Measurements from ENCODE around the gene PERM1. TPM values are rescaled to one million over a fixed set of nuclear protein-coding genes. Genes with fewer than 3 reads are reported as not detected.
A peak's percentile ranks its signal among the peaks of the same experiment; 100 is the strongest.

Gene PERM1
- total and polyA plus RNA-seq, 2 donors (not counting 1 experiment from before 2014, with no cell fraction given) = not detected

- peak; percentile 59 for DNase-seq
- Histone ChIP-seq H3K9me3 (ENCODE audit: control extremely low read depth in 1 of 3, control insufficient read depth in 2 of 3, insufficient read depth in 1 of 3, low read length in 2 of 3) (peaks cover 0 to 5% (median 0%) of the 10 kb centered on the region in 3 donors), H3K27me3 (replicated peaks in 1 of 4; ENCODE audit: control extremely low read depth in 1 of 4, control insufficient read depth in 3 of 4, insufficient read depth in 4 of 4, low read length in 3 of 4) (peaks cover 0 to 50% (median 20%) of the 10 kb centered on the region in 4 experiments), H2AFZ (ENCODE audit: insufficient read depth, low read depth, low read length, poor library complexity, severe bottlenecking) (peak overlapping the region; percentile 33), H3K27ac (ENCODE audit: low read length in 2 of 2) (no peak overlapping the region), H3K9ac (ENCODE audit: low read length) (peak overlapping the region; percentile 62), H3K4me3 (ENCODE audit: control extremely low read depth in 1 of 5, extremely low read depth in 1 of 5, insufficient read depth in 1 of 5, low read depth in 2 of 5, low read length in 4 of 5) (peak overlapping the region in 3 of 5 experiments; percentile 34 to 56 (median 47)), H4K20me1 (ENCODE audit: control insufficient read depth, insufficient read depth, low read length, poor library complexity, severe bottlenecking) (peaks cover 7% of the 10 kb centered on the region), H3K4me1 (ENCODE audit: control insufficient read depth in 2 of 2, insufficient read depth in 2 of 2, low read length in 2 of 2) (peaks cover 30 to 31% of the 10 kb centered on the region in 2 donors), H3K79me2 (ENCODE audit: control insufficient read depth, insufficient read depth, low read length) (no peaks in the 10 kb centered on the region), H3K4me2 (replicated peaks; ENCODE audit: low read depth, low read length, poor library complexity, severe bottlenecking) (peak overlapping the region; percentile 90), H3K36me3 (replicated peaks in 1 of 2; ENCODE audit: control extremely low read depth in 1 of 2, control insufficient read depth in 1 of 2, extremely low read depth in 1 of 2, insufficient read depth in 2 of 2, low read length in 1 of 2) (peaks cover 0 to 16% of the 10 kb centered on the region in 2 experiments)
- peak; percentile 25 for ATAC-seq (ENCODE audit: low read depth)
- Mint-ChIP-seq H3K27me3 (peaks cover 22% of the 10 kb centered on the region), H3K4me3 (peak overlapping the region; percentile 86), H3K27ac (no peak overlapping the region), H3K9me3 (ENCODE audit: insufficient read depth) (no peaks in the 10 kb centered on the region), H3K4me1 (peaks cover 14% of the 10 kb centered on the region)
- ChIA-PET CTCF (interaction anchor here (1.0 to 1.7 kb wide), 2 partner anchors 39 to 72 kb away, joined by 3 to 6 read pairs; no protein-coding TSS in a partner anchor), POLR2A (no interaction called here)
- intact Hi-C loops (cut with micrococcal nuclease) = no loop called here
- WGBS (ENCODE audit: insufficient coverage) = under 1% methylated on average over 97 of the region's 98 CpGs
- peak; percentile 68 for TF ChIP-seq EZH2 (IDR thresholded peaks at IDR 0.05; ENCODE audit: borderline replicate concordance, insufficient read depth, low read depth, low read length, poor library complexity, severe bottlenecking)
- TF ChIP-seq CTCF (IDR thresholded peaks at IDR 0.05) = no peak
Measured at GRCh38 chr1:941588-942383, 40.1 kb downstream of the PERM1 start.
